Measurements from ENCODE around the gene CLDN9.
"Not testable (repeated sequence)": the region's sequence is repeated elsewhere in the genome, so short reads cannot be mapped to it uniquely, and the experiment has no call there.

CLDN9 gene

DNA sequence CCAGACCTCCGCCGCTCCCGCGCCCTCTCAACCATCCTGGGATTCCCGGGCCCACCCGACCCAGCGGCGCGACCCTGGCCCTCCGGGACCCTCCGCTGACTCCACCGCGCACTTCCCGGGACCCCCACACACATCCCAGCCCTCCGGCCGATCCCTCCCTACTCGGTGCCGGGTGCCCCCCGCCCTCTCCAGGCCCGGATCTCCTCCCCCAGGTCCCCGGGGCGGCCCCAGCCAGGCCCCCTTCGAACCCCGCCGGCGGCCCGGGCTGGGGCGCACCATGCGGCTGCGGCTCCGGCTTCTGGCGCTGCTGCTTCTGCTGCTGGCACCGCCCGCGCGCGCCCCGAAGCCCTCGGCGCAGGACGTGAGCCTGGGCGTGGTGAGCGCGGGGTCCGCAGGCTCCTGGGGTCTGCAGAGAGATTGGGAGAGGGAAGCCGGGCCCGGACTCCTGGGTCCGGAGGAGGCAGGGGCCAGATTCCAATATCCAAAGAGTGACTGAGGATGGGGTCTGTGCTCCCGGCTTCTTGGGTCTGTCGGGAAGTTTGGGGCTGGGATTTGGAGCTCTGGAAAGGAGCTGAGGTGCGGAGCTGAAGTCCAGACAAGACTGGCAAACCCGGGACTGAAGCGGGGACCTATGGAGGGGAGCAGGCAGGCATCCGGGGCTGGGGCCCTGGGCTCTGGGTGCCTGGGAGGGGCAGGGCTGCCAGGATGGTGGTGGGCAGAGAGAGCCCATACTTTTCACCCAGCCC is 34.1 kb downstream of the CLDN9 start:
- Histone ChIP-seq H3K4me3 (peak overlapping the region; percentile 82), H3K36me3 (ENCODE audit: insufficient read depth, low read length) (no peaks in the 10 kb centered on the region), H3K9ac (ENCODE audit: insufficient read length) (peak overlapping the region; percentile 70), H3K27ac (no peak overlapping the region), H3K9me3 (ENCODE audit: low read depth, low read length) (no peaks in the 10 kb centered on the region)
- no peak for DNase-seq (ENCODE audit: low read depth, low spot score)
- TF ChIP-seq FOXP2 (optimal IDR thresholded peaks at IDR 0.05; ENCODE audit: control extremely low read depth, extremely low read length, insufficient read depth) (no peak), EZH2 (IDR thresholded peaks at IDR 0.05) (no peak), POLR2AphosphoS5 (IDR thresholded peaks at IDR 0.05; ENCODE audit: borderline replicate concordance, low read depth, low read length) (no peak)

DNA sequence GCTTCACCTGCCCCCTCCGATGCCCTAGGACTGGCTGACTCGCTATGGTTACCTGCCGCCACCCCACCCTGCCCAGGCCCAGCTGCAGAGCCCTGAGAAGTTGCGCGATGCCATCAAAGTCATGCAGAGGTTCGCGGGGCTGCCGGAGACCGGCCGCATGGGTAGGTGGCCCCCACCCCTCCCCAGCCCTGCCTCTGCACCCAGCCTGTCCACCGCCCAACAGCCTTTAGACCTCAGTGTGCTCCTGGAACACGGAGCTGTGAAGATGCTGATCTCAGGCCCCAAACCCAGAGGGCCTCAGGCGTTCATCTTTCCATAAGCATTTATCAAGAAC is 34.6 kb downstream of the CLDN9 start:
- no peaks in the 10 kb centered on the region for H3K9me3 ChIP-seq (ENCODE audit: low read depth, low read length)
- H3K9ac ChIP-seq (ENCODE audit: insufficient read length): no peak overlapping the region
- no peak overlapping the region for H3K27ac ChIP-seq
- no peak for DNase-seq (ENCODE audit: low read depth, low spot score)
- H3K4me3 ChIP-seq: no peak overlapping the region
- TF ChIP-seq POLR2AphosphoS5 (IDR thresholded peaks at IDR 0.05; ENCODE audit: borderline replicate concordance, low read depth, low read length) (no peak), EZH2 (IDR thresholded peaks at IDR 0.05) (no peak), FOXP2 (optimal IDR thresholded peaks at IDR 0.05; ENCODE audit: control extremely low read depth, extremely low read length, insufficient read depth) (no peak)
- no peaks in the 10 kb centered on the region for H3K36me3 ChIP-seq (ENCODE audit: insufficient read depth, low read length)

DNA sequence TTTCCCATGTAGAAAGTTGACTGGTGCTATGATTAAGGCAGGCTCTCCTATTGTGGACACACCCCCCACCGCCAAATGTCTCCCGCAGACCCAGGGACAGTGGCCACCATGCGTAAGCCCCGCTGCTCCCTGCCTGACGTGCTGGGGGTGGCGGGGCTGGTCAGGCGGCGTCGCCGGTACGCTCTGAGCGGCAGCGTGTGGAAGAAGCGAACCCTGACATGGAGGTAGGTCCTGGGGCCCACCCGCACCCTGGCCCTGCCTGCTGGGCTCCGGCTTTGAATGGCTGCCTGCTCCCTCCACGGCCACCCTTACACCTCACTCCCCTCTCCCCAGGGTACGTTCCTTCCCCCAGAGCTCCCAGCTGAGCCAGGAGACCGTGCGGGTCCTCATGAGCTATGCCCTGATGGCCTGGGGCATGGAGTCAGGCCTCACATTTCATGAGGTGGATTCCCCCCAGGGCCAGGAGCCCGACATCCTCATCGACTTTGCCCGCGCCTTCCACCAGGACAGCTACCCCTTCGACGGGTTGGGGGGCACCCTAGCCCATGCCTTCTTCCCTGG is 37.3 kb downstream of the CLDN9 start:
- H3K27ac ChIP-seq: no peak overlapping the region
- no peak overlapping the region for H3K4me3 ChIP-seq
- H3K36me3 ChIP-seq (ENCODE audit: insufficient read depth, low read length): no peaks in the 10 kb centered on the region
- no peaks in the 10 kb centered on the region for H3K9me3 ChIP-seq (ENCODE audit: low read depth, low read length)
- TF ChIP-seq EZH2 (IDR thresholded peaks at IDR 0.05) (no peak), FOXP2 (optimal IDR thresholded peaks at IDR 0.05; ENCODE audit: control extremely low read depth, extremely low read length, insufficient read depth) (no peak), POLR2AphosphoS5 (IDR thresholded peaks at IDR 0.05; ENCODE audit: borderline replicate concordance, low read depth, low read length) (no peak)
- DNase-seq (ENCODE audit: low read depth, low spot score): no peak
- no peak overlapping the region for H3K9ac ChIP-seq (ENCODE audit: insufficient read length)

DNA sequence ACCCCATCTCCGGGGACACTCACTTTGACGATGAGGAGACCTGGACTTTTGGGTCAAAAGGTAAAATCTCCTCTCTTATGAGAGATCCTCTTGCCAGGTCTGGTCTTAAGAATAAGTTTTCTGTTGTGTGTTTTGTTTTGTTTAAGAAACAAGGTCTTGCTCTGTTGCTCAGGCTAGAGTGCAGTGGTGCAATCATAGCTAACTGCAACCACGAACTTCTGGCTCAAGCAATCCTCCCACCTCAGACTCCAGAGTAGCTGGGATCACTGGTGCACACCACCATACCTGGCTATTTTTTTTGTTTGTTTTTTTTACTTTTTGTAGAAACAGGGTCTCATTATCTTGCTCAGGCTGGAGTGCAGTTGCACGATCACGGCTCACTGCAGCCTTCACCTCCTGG is 37.8 kb downstream of the CLDN9 start:
- TF ChIP-seq POLR2AphosphoS5 (IDR thresholded peaks at IDR 0.05; ENCODE audit: borderline replicate concordance, low read depth, low read length) (no peak), EZH2 (IDR thresholded peaks at IDR 0.05) (no peak), FOXP2 (optimal IDR thresholded peaks at IDR 0.05; ENCODE audit: control extremely low read depth, extremely low read length, insufficient read depth) (no peak)
- Histone ChIP-seq H3K36me3 (ENCODE audit: insufficient read depth, low read length) (no peaks in the 10 kb centered on the region), H3K9ac (ENCODE audit: insufficient read length) (no peak overlapping the region), H3K4me3 (no peak overlapping the region), H3K27ac (no peak overlapping the region), H3K9me3 (ENCODE audit: low read depth, low read length) (no peaks in the 10 kb centered on the region)
- no peak for DNase-seq (ENCODE audit: low read depth, low spot score)

DNA sequence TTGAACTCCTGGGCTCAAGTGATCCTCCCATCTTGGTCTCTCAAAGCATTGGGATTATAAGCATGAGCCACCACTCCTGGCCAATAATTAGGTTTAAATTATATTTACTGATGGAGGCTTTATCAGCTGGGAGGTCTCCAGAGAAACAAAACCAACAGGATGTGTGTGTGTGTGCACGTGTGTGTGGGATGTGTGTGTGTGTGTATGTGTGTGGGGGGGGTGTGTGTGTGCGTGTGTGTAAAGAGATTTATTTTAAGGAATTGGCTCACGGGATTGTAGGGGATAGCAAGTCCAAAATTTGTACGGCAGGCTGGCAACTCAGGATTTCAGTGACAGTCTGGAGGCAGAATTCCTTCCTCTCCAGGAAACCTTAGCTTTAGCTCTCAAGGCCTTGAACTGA is 38.3 kb downstream of the CLDN9 start:
- Histone ChIP-seq H3K9me3 (ENCODE audit: low read depth, low read length) (no peaks in the 10 kb centered on the region), H3K27ac (no peak overlapping the region), H3K4me3 (no peak overlapping the region), H3K36me3 (ENCODE audit: insufficient read depth, low read length) (no peaks in the 10 kb centered on the region), H3K9ac (ENCODE audit: insufficient read length) (no peak overlapping the region)
- DNase-seq (ENCODE audit: low read depth, low spot score): no peak
- TF ChIP-seq POLR2AphosphoS5 (IDR thresholded peaks at IDR 0.05; ENCODE audit: borderline replicate concordance, low read depth, low read length) (no peak), EZH2 (IDR thresholded peaks at IDR 0.05) (no peak), FOXP2 (optimal IDR thresholded peaks at IDR 0.05; ENCODE audit: control extremely low read depth, extremely low read length, insufficient read depth) (no peak)

DNA sequence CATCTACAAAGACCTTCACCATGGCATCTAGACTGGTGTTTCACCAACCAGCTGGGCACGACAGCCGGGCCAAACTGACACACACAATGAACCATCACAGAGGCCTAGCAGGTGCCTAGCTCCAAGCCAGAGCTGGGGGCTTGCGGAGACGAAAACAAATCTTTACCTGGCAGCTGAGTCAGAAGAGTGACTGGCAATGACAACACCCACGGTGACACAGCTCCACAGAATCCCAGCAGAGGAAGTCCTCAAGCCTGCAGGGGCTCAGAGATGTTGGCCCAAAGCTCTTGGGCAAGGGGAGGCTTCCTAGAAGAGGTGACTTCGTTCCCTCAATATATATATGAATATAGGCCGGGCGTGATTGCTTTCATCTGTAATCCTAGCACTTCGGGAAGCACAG is 38.8 kb downstream of the CLDN9 start:
- H3K9ac ChIP-seq (ENCODE audit: insufficient read length): no peak overlapping the region
- H3K27ac ChIP-seq: no peak overlapping the region
- no peak for DNase-seq (ENCODE audit: low read depth, low spot score)
- no peaks in the 10 kb centered on the region for H3K36me3 ChIP-seq (ENCODE audit: insufficient read depth, low read length)
- TF ChIP-seq EZH2 (IDR thresholded peaks at IDR 0.05): no peak
- TF ChIP-seq FOXP2 (optimal IDR thresholded peaks at IDR 0.05; ENCODE audit: control extremely low read depth, extremely low read length, insufficient read depth): no peak
- TF ChIP-seq POLR2AphosphoS5 (IDR thresholded peaks at IDR 0.05; ENCODE audit: borderline replicate concordance, low read depth, low read length): no peak
- H3K9me3 ChIP-seq (ENCODE audit: low read depth, low read length): no peaks in the 10 kb centered on the region
- no peak overlapping the region for H3K4me3 ChIP-seq

DNA sequence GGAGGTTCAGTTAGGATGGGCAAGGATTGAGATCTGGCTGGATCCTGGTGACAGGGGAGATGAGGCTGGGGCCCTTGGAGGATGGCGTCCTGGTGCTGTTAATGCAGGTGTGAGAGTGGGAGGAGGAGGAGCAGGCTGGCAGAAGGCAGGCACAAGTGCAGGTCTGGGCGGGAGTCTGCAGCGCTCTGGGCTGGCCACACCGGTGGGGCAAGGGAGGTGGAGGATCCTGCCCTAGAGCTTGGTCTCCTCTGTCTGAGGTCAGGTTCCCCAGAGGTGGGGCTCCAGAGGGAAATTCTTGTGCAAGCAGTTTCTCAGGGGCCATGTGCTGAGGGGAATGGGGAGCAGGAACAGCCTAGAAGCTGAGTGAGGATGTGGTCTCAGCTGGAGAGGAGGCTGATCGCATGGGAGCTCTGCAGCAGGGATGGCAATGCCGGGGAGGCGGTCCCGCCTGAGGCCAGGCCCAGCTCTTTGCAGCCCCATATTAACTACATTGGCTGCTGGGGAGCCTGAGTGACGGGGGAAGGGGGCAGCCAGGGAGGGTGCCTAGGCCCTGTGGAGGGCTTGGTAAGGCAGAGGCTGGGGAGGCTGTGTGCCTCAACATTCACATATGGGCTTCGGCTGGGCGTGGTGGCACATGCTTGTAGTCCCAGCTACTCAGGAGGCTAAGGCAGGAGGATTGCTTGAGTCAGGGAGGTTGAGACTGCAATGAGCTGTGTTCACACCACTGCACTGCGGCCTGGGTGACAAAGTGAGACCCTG is 40.0 kb downstream of the CLDN9 start:
- not testable (repeated sequence) for H3K9me3 ChIP-seq (ENCODE audit: low read depth, low read length); H3K27ac ChIP-seq; DNase-seq (ENCODE audit: low read depth, low spot score)

DNA sequence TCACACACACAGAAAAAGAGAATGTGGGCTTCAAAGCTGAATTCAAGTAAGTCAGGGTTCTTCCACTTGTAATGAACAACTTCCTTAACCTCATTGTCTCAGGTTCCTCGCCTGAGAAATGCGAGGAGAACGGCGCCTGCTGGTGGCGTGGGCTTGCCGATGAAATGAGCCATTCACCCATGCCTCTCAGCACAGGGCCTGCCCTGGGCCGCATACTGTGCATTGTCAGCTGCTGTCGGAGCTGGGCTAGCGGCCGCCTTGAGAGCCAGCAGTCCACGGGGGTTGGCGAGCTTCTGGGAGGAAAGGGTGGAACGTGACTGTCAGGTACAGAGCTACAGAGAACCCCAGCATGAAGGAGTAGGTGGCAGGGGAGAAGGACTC is 40.6 kb downstream of the CLDN9 start:
- not testable (repeated sequence) for DNase-seq (ENCODE audit: low read depth, low spot score); H3K9me3 ChIP-seq (ENCODE audit: low read depth, low read length); H3K9ac ChIP-seq (ENCODE audit: insufficient read length); H3K36me3 ChIP-seq (ENCODE audit: insufficient read depth, low read length); H3K4me3 ChIP-seq; H3K27ac ChIP-seq

More for the DNA sequence above, 40.0 kb downstream of the CLDN9 start:
- H3K9ac ChIP-seq (ENCODE audit: insufficient read length); H3K36me3 ChIP-seq (ENCODE audit: insufficient read depth, low read length); H3K4me3 ChIP-seq: not testable (repeated sequence)
